Liver (tissue), 9 donors: Measurements from ENCODE around the gene JMJD4. TPM values are rescaled to one million over a fixed set of nuclear protein-coding genes. Genes with fewer than 3 reads are reported as not detected.
"Not testable (repeated sequence)": the region's sequence is repeated elsewhere in the genome, so short reads cannot be mapped to it uniquely, and the experiment has no call there.

Experiments used
- DNase-seq: peaks from one replicate; pipeline ENCODE4 v3.0.0-alpha.2; 2017; ENCODE audit warnings: low spot score
- H3K27ac ChIP-seq, 2 donors: one replicate each; pipeline ENCODE4 v1.7.0; 2013; ENCODE audit warnings: inconsistent platforms in 2 of 2, low read length in 2 of 2, control low read depth in 1 of 2, low read depth in 1 of 2, mild to moderate bottlenecking in 1 of 2
- H3K27me3 ChIP-seq, 4 donors: one replicate each; pipeline versions ENCODE4 v1.6.1 to v1.7.0; 2013; ENCODE audit warnings: low read length in 3 of 4, inconsistent platforms in 1 of 4, mild to moderate bottlenecking in 1 of 4, moderate library complexity in 1 of 4; ENCODE audit not compliant: control insufficient read depth in 4 of 4, insufficient read depth in 4 of 4
- H3K36me3 ChIP-seq, 4 donors: one replicate each; pipeline versions ENCODE4 v1.6.1 to v1.7.0; 2013; ENCODE audit warnings: low read length in 3 of 4, mild to moderate bottlenecking in 3 of 4, low read depth in 1 of 4, moderate library complexity in 1 of 4; ENCODE audit not compliant: control insufficient read depth in 4 of 4, insufficient read depth in 3 of 4
- H3K4me1 ChIP-seq, 4 donors: one replicate each; pipeline versions ENCODE4 v1.6.1 to v1.7.0; 2013; ENCODE audit warnings: low read length in 3 of 4, mild to moderate bottlenecking in 3 of 4, moderate library complexity in 1 of 4; ENCODE audit not compliant: control insufficient read depth in 4 of 4, insufficient read depth in 4 of 4
- H3K4me3 ChIP-seq, 3 donors: one replicate each; pipeline versions ENCODE4 v1.6.1 to v1.7.0; 2013; ENCODE audit warnings: low read length in 3 of 3, control low read depth in 1 of 3, low read depth in 1 of 3, mild to moderate bottlenecking in 1 of 3
- H3K9ac ChIP-seq, 2 donors: one replicate each; pipeline ENCODE4 v1.7.0; 2013; ENCODE audit warnings: low read length in 2 of 2, mild to moderate bottlenecking in 2 of 2, moderate library complexity in 2 of 2, control low read depth in 1 of 2, low read depth in 1 of 2
- H3K9me3 ChIP-seq, 4 donors: one replicate each; pipeline versions ENCODE4 v1.6.1 to v1.7.0; 2013; ENCODE audit warnings: low read length in 3 of 4; ENCODE audit not compliant: control insufficient read depth in 4 of 4
- ATF3 ChIP-seq: IDR thresholded peaks from 2 replicates; pipeline ENCODE4 v1.6.1; 2016; ENCODE audit warnings: antibody characterized with exemption
- EGR1 ChIP-seq, 2 donors: IDR thresholded peaks; 2 replicates each; pipeline ENCODE4 v1.6.1; 2016 to 2018; ENCODE audit warnings: antibody characterized with exemption in 2 of 2, low read depth in 2 of 2
- FOXA1 ChIP-seq: IDR thresholded peaks from 2 replicates; pipeline ENCODE4 v1.6.1; 2016; ENCODE audit warnings: antibody characterized with exemption
- GABPA ChIP-seq, 2 donors: IDR thresholded peaks in 1 of 2; conservative IDR thresholded peaks in 1 of 2; 2 replicates each; pipeline ENCODE4 v1.6.1; 2016; ENCODE audit warnings: antibody characterized with exemption in 2 of 2, mild to moderate bottlenecking in 1 of 2, moderate library complexity in 1 of 2
- HNF4G ChIP-seq: IDR thresholded peaks from 2 replicates; pipeline ENCODE4 v1.6.1; 2016; ENCODE audit warnings: antibody characterized with exemption
- JUND ChIP-seq, 2 donors: IDR thresholded peaks; 2 replicates each; pipeline ENCODE4 v1.6.1; 2016; ENCODE audit warnings: antibody characterized with exemption in 2 of 2
- NR2F2 ChIP-seq: IDR thresholded peaks from 2 replicates; pipeline ENCODE4 v1.6.1; 2016; ENCODE audit warnings: antibody characterized with exemption
- RAD21 ChIP-seq, 2 donors: IDR thresholded peaks; 2 replicates each; pipeline ENCODE4 v1.6.1; 2016; ENCODE audit warnings: antibody characterized with exemption in 2 of 2, mild to moderate bottlenecking in 2 of 2
- RXRA ChIP-seq, 2 donors: IDR thresholded peaks; 2 replicates each; pipeline ENCODE4 v1.6.1; 2017 to 2018; ENCODE audit warnings: antibody characterized with exemption in 2 of 2, mild to moderate bottlenecking in 1 of 2
- SP1 ChIP-seq: IDR thresholded peaks from 2 replicates; pipeline ENCODE4 v1.6.1; 2018; ENCODE audit warnings: antibody characterized with exemption, mild to moderate bottlenecking
- TAF1 ChIP-seq: conservative IDR thresholded peaks from 2 replicates; pipeline ENCODE4 v1.6.1; 2016; ENCODE audit warnings: antibody characterized with exemption, mild to moderate bottlenecking
- YY1 ChIP-seq: IDR thresholded peaks from 2 replicates; pipeline ENCODE4 v1.6.1; 2016; ENCODE audit warnings: antibody characterized with exemption, mild to moderate bottlenecking
- WGBS: extraction: QIAGEN DNeasy Blood & Tissue Kit; methylation state at CpG from one replicate; pipeline ENCODE4 v1.1.7; 2013; 5-methylcytosine and 5-hydroxymethylcytosine counted together
- polyA plus RNA-seq, 2 donors: library from polyadenylated mRNA; stranded (reverse) in 1 of 2; unstranded in 1 of 2; fragments of 200-250 nt in 1 of 2; fragments of >200 nt in 1 of 2; fragmentation: Nextera tagmentation in 1 of 2; extraction: Ambion mirVana in 1 of 2; gene quantifications; one replicate each; pipeline versions ENCODE4 v1.2.1 to v1.2.3, GENCODE V29; 2013 to 2015
- total RNA-seq, 2 donors: library from RNA; depleted of rRNA; stranded (reverse); fragments of >200 nt; gene quantifications; one replicate each; pipeline ENCODE4 v1.2.3, GENCODE V29; 2014
- TF ChIP-seq, protein P1 (sequence below): IDR thresholded peaks from 2 replicates; pipeline ENCODE4 v1.6.1; 2016; ENCODE audit warnings: antibody characterized with exemption
- donor health status: healthy.
- donor health status: healthy.
- donor health status: healthy.
- donor health status: healthy.
- donor health status: healthy.

The JMJD4 gene
- total and polyA plus RNA-seq, 4 donors = 12.4 to 22.1 (median 14.1) TPM

- H3K36me3 ChIP-seq = no peaks in the 10 kb centered on the region
- H3K9me3 ChIP-seq = peaks cover 0 to 11% (median 7%) of the 10 kb centered on the region in 4 donors
- H3K27ac ChIP-seq = no peak overlapping the region
- H3K9ac ChIP-seq = no peak overlapping the region
- H3K4me1 ChIP-seq = no peaks in the 10 kb centered on the region
- no peaks in the 10 kb centered on the region for H3K27me3 ChIP-seq
- DNase-seq = no peak
- no peak overlapping the region for H3K4me3 ChIP-seq
- TF ChIP-seq, protein P1, sequence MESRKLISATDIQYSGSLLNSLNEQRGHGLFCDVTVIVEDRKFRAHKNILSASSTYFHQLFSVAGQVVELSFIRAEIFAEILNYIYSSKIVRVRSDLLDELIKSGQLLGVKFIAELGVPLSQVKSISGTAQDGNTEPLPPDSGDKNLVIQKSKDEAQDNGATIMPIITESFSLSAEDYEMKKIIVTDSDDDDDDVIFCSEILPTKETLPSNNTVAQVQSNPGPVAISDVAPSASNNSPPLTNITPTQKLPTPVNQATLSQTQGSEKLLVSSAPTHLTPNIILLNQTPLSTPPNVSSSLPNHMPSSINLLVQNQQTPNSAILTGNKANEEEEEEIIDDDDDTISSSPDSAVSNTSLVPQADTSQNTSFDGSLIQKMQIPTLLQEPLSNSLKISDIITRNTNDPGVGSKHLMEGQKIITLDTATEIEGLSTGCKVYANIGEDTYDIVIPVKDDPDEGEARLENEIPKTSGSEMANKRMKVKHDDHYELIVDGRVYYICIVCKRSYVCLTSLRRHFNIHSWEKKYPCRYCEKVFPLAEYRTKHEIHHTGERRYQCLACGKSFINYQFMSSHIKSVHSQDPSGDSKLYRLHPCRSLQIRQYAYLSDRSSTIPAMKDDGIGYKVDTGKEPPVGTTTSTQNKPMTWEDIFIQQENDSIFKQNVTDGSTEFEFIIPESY = no peak
Measured at GRCh38 chr1:227712648-227713047, 22.5 kb downstream of the JMJD4 start.

- H3K9me3 ChIP-seq = peaks cover 0 to 15% (median 7%) of the 10 kb centered on the region in 4 donors
- not testable (repeated sequence) for H3K4me3 ChIP-seq, H3K36me3 ChIP-seq, H3K9ac ChIP-seq, H3K4me1 ChIP-seq, H3K27me3 ChIP-seq, DNase-seq, H3K27ac ChIP-seq
- 98% methylated on average over 23 of the region's 24 CpGs for WGBS
Measured at GRCh38 chr1:227710474-227710873, 24.6 kb downstream of the JMJD4 start.

DNA sequence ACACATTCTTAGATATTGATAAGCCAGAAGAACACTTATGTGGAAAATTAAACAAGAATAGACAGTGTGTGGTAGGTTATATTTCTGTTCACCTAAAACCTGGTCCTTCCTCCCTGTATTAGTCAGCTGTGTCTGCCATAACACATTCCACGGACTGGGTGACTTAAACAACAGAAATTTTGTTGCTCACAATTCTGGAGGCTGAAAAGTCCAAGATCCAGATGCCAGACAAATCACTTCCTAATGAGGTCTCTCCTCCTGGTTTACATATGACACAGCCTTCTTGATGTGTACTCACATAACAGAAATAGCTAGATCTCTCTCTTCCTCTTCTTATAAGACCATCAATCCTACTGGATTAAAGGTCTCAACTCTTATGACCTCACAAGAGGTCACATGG is 25.7 kb downstream of the JMJD4 start:
- DNase-seq = no peak
- no peak overlapping the region for H3K4me3 ChIP-seq
- TF ChIP-seq FOXA1 (no peak), ATF3 (no peak), EGR1 (IDR thresholded peaks at IDR 0.05; ENCODE audit: low read depth in 2 of 2) (no peak), NR2F2 (no peak), HNF4G (no peak), GABPA (IDR thresholded peaks at IDR 0.05 in 1 of 2, conservative IDR thresholded peaks at IDR 0.05 in 1 of 2) (no peak), JUND (IDR thresholded peaks at IDR 0.05) (no peak), SP1 (no peak), YY1 (no peak), RAD21 (IDR thresholded peaks at IDR 0.05) (no peak), RXRA (IDR thresholded peaks at IDR 0.05) (no peak)
- 69% methylated on average over 1 of the region's 1 CpG for WGBS
- no peaks in the 10 kb centered on the region for H3K27me3 ChIP-seq
- peaks cover 0 to 13% (median 7%) of the 10 kb centered on the region in 4 donors for H3K9me3 ChIP-seq
- no peak overlapping the region for H3K27ac ChIP-seq
- H3K4me1 ChIP-seq = no peaks in the 10 kb centered on the region
- H3K9ac ChIP-seq = no peak overlapping the region
- H3K36me3 ChIP-seq = no peaks in the 10 kb centered on the region

DNA sequence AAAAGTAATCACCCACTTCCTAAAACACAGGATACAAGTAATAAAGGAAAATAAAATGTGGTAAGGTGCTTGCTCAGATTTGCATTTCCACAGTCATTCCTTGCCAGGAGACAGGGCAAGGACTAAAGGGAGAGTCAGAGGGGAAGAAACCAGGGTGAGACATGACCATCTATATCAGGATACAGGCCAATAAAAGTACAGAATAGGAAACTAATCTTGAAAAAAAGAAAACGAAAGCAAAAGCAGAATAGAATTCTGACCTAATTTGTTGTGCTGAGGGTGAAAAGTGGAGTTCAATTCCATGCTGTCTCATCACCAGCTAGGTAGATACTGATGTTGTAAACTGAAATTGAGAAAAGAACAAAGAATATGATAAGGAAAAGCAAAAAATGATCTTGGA is 27.3 kb downstream of the JMJD4 start:
- Histone ChIP-seq H3K27me3 (no peaks in the 10 kb centered on the region), H3K4me1 (no peaks in the 10 kb centered on the region), H3K9ac (no peak overlapping the region), H3K36me3 (no peaks in the 10 kb centered on the region), H3K27ac (no peak overlapping the region), H3K9me3 (peaks cover 0 to 9% (median 4%) of the 10 kb centered on the region in 4 donors), H3K4me3 (peak overlapping the region in 1 of 3 donors; percentile 42)
- no peak for DNase-seq
- 40% methylated on average over 1 of the region's 1 CpG for WGBS
- no peak for TF ChIP-seq TAF1

DNA sequence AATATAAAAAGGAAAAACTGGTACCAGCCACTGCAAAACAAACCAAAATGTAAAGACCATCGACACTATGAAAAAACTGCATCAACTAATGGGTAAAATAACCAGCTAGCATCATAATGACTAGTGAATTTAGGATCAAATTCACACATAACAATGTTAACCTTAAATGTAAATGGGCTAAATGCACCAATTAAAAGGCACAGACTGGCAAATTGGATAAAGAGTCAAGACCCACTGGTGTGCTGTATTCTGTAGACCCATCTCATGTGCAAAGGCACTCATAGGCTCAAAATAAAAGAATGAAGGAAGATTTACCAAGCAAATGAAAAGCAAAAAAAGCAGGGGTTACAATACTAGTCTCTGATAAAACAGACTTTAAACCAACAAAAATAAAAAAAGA is 33.5 kb downstream of the JMJD4 start:
- H3K4me1 ChIP-seq, H3K36me3 ChIP-seq, H3K27ac ChIP-seq, H3K9ac ChIP-seq, H3K4me3 ChIP-seq, H3K27me3 ChIP-seq, DNase-seq: not testable (repeated sequence)
- 69% methylated on average over 1 of the region's 1 CpG for WGBS
- peaks cover 12 to 23% (median 17%) of the 10 kb centered on the region in 4 donors for H3K9me3 ChIP-seq
